Measurements from ENCODE around the gene NTRK2. TPM values are rescaled to one million over a fixed set of nuclear protein-coding genes. Genes with fewer than 3 reads are reported as not detected.

NTRK2 gene
- total and polyA plus RNA-seq, 10 of the 15 experiments (the other 5 are each of a cell fraction or from before 2014, with no cell fraction given): 0.42 to 4.6 (median 0.65) TPM

- RAD21 ChIA-PET (ENCODE audit: unreplicated experiment): no interaction called here
- FAIRE-seq (no peak), DNase-seq (ENCODE audit: low read depth, low spot score) (no peak), ATAC-seq (no peak)
- in situ Hi-C loops (cut with MboI) (no loop called here), intact Hi-C loops (cut with micrococcal nuclease; ENCODE audit: unreplicated experiment) (no loop called here)
- Histone ChIP-seq H2AFZ (ENCODE audit: control insufficient read depth, low read depth, low read length) (no peak overlapping the region), H3K9ac (ENCODE audit: control insufficient read depth, insufficient read depth, low read length) (no peak overlapping the region), H3K4me3 (no peak overlapping the region), H3K79me2 (ENCODE audit: control insufficient read depth, insufficient read depth, low read length) (no peaks in the 10 kb centered on the region), H3K27me3 (replicated peaks in 1 of 2; ENCODE audit: control insufficient read depth in 2 of 2, insufficient read depth in 2 of 2, low read length in 1 of 2) (peaks cover 0 to 4% of the 10 kb centered on the region in 2 experiments; a peak in 1 of 4 replicates), H3K4me1 (ENCODE audit: control insufficient read depth, insufficient read depth, low read length) (no peaks in the 10 kb centered on the region), H3K36me3 (ENCODE audit: control insufficient read depth in 2 of 2, insufficient read depth in 2 of 2, low read length in 1 of 2) (no peaks in the 10 kb centered on the region), H4K20me1 (ENCODE audit: control insufficient read depth, insufficient read depth) (no peaks in the 10 kb centered on the region), H3K27ac (ENCODE audit: control insufficient read depth, insufficient read depth) (no peak overlapping the region), H3K4me2 (ENCODE audit: control insufficient read depth, insufficient read depth) (no peak overlapping the region), H3K9me3 (replicated peaks; ENCODE audit: control insufficient read depth, insufficient read depth, low read length) (no peaks in the 10 kb centered on the region)
- BruUV-seq (replicated peaks): no TSS peak
- SMC1A ChIA-PET (ENCODE audit: uncharacterized antibody, unreplicated experiment): no interaction called here
- POLR2A ChIA-PET: no interaction called here
- no peak for TF ChIP-seq BHLHE40 (IDR thresholded peaks at IDR 0.05; ENCODE audit: borderline replicate concordance in 1 of 2, low read depth in 2 of 2, low read length in 1 of 2)
- no peak for TF ChIP-seq POLR2AphosphoS5 (IDR thresholded peaks at IDR 0.05; ENCODE audit: low read length)
- no peak for TF ChIP-seq MTA3 (IDR thresholded peaks at IDR 0.05; ENCODE audit: borderline replicate concordance, low read length)
- no peak for TF ChIP-seq TARDBP (IDR thresholded peaks at IDR 0.05; ENCODE audit: borderline replicate concordance)
- TF ChIP-seq PKNOX1 (IDR thresholded peaks at IDR 0.05): no peak
- no peak for TF ChIP-seq ZNF384 (IDR thresholded peaks at IDR 0.05; ENCODE audit: borderline replicate concordance, low read depth, low read length)
- no peak for TF ChIP-seq DPF2 (IDR thresholded peaks at IDR 0.05)
- no peak for TF ChIP-seq RB1 (IDR thresholded peaks at IDR 0.05; ENCODE audit: borderline replicate concordance)
- TF ChIP-seq YY1 (IDR thresholded peaks at IDR 0.05; ENCODE audit: low read depth, low read length): no peak
- no peak for TF ChIP-seq WRNIP1 (IDR thresholded peaks at IDR 0.05; ENCODE audit: borderline replicate concordance, low read depth, low read length)
- TF ChIP-seq RFX5 (IDR thresholded peaks at IDR 0.05; ENCODE audit: low read depth, low read length): no peak
- TF ChIP-seq ZNF687 (IDR thresholded peaks at IDR 0.05): no peak
- TF ChIP-seq ZBTB4 (CRISPR knock-in tag; IDR thresholded peaks at IDR 0.05): no peak
- TF ChIP-seq KLF5 (IDR thresholded peaks at IDR 0.05; ENCODE audit: partially characterized antibody): no peak
- no peak for TF ChIP-seq YBX1 (IDR thresholded peaks at IDR 0.05)
- TF ChIP-seq RAD21 (IDR thresholded peaks at IDR 0.05; ENCODE audit: insufficient read depth, low read depth, low read length): no peak
- no peak for TF ChIP-seq CHD1 (IDR thresholded peaks at IDR 0.05; ENCODE audit: low read depth, low read length)
- CTCF ChIA-PET: no interaction called here
- WGBS (ENCODE audit: insufficient coverage, insufficient replicate concordance, low lambda C conversion rate, missing lambda C conversion rate): 17% methylated on average over 2 of the region's 2 CpGs
These were observed 351.3 kb downstream of the NTRK2 start for GRCh38 chr9:85020791-85021190.
